Stimulated activated CD8-positive, alpha-beta memory T cell treated with anti-CD3 and anti-CD28 coated beads, Interleukin-2, amount 100 ng/mL, for 1 hour (primary cell): ENCODE measurements around the gene AMPD2.
"Not testable (repeated sequence)": the region's sequence is repeated elsewhere in the genome, so short reads cannot be mapped to it uniquely, and the experiment has no call there.

Experiments used
- DNase-seq, 2 donors: peaks; one replicate each; pipeline ENCODE4 v3.0.0-alpha.2; 2020; ENCODE audit warnings: low read depth in 2 of 2

AMPD2 gene

GRCh38 chr1:109652402-109652801, 32.8 kb downstream of the AMPD2 start:
- no peak for DNase-seq

GRCh38 chr1:109653306-109653705, 33.7 kb downstream of the AMPD2 start:
- DNase-seq: no peak

- DNase-seq: no peak
These were observed 34.9 kb downstream of the AMPD2 start for GRCh38 chr1:109654519-109654918.

- peak; percentile 34 to 47 for DNase-seq
These were observed 36.2 kb downstream of the AMPD2 start, which contains the start of gene GSTM4 for GRCh38 chr1:109655615-109656519. Gene GSTM4, plus strand, starts transcription at chr1:109656099. Its CDS starts 291 bp downstream, at chr1:109656390.

GRCh38 chr1:109657395-109657794, 37.8 kb downstream of the AMPD2 start:
- DNase-seq: no peak

DNA sequence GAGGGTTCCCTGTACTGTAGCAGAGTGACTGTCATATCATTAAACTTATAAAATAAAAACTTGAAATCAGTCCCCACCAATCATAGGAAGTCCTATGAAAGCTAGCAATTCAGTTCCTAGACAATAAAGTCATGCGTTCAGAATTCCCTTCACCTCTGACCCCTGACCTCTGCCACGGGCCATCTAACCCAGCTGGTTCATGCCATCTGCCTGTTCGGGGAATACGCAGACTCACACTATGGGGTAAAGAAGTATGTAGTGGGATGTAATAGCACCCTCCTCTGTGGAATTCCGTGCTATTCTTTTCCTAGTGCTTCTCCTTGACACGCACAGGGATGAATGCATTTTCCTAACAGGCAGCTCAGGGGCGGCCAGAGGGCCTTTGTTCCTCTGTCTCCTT, 38.3 kb downstream of the AMPD2 start:
- no peak for DNase-seq

GRCh38 chr1:109658533-109659042, 39.0 kb downstream of the AMPD2 start:
- DNase-seq: no peak

DNA sequence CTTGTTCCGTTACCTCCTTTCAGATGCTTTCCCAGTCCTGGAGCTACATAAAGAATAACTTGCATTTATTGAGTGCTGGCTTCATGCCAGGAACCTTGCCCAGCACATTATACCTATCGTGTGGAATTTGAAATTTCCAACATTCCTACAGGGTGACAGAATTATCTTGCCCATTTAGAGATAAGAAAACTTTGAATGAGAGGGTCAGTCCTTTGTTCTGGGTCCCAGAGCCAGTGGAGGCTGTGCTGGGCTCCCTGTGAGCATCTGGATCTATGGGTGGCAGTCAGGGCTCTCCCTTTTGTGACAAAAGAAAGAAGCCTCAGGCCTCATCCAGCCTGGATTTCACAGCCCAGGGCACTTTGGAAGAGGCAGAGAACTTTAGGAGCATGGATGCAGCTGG, 39.5 kb downstream of the AMPD2 start:
- DNase-seq: no peak

GRCh38 chr1:109659997-109660690, 40.5 kb downstream of the AMPD2 start:
- DNase-seq: no peak

DNA sequence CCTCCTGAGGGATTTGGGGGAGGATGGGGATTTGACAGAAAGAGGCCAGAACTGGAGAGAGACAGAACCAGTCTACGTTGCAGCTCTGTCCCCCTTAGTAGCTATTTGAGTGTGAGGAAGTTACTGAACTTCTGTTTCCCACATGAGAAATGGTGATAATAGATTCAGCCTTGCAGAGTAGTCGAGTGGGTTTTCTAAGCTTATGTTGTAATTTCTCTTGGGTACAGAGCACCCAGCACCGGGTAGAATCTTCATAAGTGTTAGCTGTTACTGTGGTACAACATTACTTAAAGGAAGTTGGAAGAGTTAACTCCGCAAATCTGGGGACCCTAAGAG, 41.0 kb downstream of the AMPD2 start:
- not testable (repeated sequence) for DNase-seq

DNA sequence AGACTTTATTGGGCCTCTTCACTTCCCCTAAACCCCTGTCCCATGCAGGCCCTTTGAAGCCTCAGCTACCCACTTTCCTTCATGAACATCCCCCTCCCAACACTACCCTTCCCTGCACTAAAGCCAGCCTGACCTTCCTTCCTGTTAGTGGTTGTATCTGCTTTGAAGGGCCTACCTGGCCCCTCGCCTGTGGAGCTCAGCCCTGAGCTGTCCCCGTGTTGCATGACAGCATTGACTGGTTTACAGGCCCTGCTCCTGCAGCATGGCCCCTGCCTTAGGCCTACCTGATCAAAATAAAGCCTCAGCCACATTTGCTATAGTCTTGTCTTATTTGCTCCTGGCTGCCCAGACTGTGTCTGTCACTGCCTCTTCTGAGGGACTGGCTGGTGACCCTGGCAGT, 41.8 kb downstream of the AMPD2 start:
- DNase-seq: no peak

- DNase-seq: no peak
These were observed 45.0 kb downstream of the AMPD2 start for GRCh38 chr1:109664671-109665070.

- DNase-seq: peak; percentile 33 to 49
These were observed 48.0 kb downstream of the AMPD2 start, which contains the start of gene GSTM2 for GRCh38 chr1:109667452-109668122. Gene GSTM2, plus strand, starts transcription at chr1:109668057. Its CDS starts 59 bp downstream, at chr1:109668116.

GRCh38 chr1:109668123-109668775, 48.6 kb downstream of the AMPD2 start:
- no peak for DNase-seq

DNA sequence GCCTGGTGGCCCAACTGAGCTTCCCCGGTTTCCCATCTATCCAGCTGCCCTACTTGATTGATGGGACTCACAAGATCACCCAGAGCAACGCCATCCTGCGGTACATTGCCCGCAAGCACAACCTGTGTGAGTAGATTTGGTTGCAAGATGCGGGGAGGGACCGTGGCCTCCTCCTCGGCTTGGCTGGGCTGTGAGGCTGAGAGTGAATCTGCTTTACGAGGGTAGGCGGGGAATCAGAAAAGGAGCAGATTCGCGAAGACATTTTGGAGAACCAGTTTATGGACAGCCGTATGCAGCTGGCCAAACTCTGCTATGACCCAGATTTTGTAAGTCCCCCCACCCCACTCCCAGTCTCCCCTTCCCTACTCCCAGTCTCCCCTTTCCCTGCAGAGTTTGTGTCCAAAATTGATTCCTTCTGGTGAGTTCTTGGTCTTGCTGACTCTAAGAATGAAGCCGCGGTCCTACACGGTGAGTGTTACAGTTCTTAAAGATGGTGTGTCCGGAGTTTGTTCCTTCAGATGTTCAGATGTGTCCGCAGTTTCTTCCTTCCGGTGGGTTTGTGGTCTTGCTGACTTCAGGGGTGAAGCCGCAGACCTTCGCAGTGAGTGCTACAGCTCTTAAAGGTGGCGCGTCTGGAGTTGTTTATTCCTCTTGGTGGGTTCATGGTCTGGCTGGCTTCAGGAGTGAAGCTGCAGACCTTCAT, 49.8 kb downstream of the AMPD2 start:
- no peak for DNase-seq

- not testable (repeated sequence) for DNase-seq
These were observed 50.3 kb downstream of the AMPD2 start for GRCh38 chr1:109669949-109670302.

- no peak for DNase-seq
These were observed 51.4 kb downstream of the AMPD2 start for GRCh38 chr1:109671067-109671466.

DNA sequence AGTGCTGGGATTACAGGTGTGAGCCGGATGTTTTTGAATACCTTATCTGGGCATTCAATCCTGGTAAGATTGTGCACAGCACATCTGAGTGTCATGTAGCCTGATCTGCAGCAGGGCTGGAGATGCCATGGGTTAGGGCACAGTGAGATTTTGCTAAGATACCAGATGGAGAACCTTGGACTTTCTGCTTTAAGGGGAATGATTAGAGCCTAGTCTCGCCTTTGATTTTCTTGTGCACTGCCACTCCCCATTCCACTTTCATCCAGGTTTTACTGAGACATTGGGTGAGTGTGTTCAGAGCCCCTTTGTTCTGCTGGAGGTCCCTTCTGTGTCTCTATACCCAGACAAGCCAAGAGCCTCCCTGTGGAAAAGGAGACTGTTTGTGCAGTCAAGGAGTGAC, 54.2 kb downstream of the AMPD2 start:
- not testable (repeated sequence) for DNase-seq

DNA sequence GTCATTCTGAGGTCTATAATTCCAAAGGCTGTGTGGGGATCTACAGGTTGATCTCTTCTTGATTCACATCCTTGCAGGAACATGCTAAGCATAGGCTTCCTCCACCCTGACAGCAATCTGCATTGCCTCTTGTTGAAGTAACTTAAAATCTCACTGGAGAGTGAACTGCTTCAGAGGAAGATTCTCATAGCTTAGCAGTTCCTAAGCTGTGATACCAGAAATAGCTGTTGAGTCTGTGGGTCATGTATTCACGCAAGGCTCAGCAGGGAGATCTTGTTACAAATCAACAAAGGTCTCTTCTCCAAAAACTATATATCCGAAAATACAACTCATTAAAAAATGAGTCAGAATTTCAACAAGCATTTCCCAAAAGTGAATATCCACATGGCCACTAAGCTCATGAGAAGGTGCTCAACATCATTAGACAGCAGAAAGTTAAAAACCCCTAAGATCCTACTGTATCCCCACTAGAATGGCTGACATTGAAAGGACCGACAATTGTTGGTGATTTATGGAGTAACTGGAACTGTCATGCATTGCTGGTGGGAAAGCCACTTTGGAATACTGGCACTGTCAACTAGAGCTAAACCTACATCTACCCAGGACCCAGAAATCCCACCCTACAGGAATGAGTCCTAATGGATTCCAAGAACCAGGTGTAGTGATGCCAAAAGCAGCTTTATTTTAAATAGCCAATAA, 57.2 kb downstream of the AMPD2 start:
- not testable (repeated sequence) for DNase-seq

DNA sequence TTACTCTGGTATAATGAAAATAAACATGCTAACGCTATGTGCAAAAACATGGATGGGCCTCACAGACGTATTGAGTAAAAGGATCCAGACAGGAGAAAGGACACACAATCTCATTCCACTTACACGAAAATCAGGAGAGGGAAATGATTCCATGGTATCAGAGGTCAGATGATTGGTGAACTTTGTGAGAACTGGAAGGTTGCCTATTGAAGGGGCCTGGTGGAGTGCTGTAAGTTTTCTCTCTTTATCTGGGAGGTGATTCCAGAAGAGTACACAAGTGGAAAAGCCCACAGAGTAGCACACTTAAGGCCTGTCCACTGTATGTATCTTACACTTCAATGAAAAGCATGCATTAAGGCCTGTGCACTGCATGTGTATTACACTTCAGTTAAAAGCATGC, 57.8 kb downstream of the AMPD2 start:
- no peak for DNase-seq
